Dorsolateral prefrontal cortex (tissue), 118 donors: ENCODE data around the gene FXN. TPM values are rescaled to one million over a fixed set of nuclear protein-coding genes. Genes with fewer than 3 reads are reported as not detected.

Experiments used
- total RNA-seq, 120 experiments: library from RNA; stranded (reverse); gene quantifications; one replicate each; pipeline versions ENCODE4 v1.2.3 to v1.2.4, GENCODE V29; 2022

The FXN gene
- total RNA-seq, 120 experiments from 2014 or later, result 4.6 to 19.4 (median 12.3) TPM

Other genes starting within 250 kb of the FXN start
- gene PRKACG, start 21.6 kb upstream of the FXN start, total RNA-seq, result not detected
- gene TJP2, start 138.5 kb downstream of the FXN start, total RNA-seq, result 100 to 1,000 TPM in 22 of 120 experiments, 10 to 100 TPM in 98; 22.2 to 199 (median 67.6) TPM